NCI-H524 treated with DMSO at 0.1 percent for 48 hours (cell line): ENCODE data around the gene OR1C1.
"Not testable (repeated sequence)": the region's sequence is repeated elsewhere in the genome, so short reads cannot be mapped to it uniquely, and the experiment has no call there.

Experiments used
- DNase-seq: peaks from one replicate; lab custom pipeline; 2025; lab: John Stamatoyannopoulos, UW

The OR1C1 gene, protein sequence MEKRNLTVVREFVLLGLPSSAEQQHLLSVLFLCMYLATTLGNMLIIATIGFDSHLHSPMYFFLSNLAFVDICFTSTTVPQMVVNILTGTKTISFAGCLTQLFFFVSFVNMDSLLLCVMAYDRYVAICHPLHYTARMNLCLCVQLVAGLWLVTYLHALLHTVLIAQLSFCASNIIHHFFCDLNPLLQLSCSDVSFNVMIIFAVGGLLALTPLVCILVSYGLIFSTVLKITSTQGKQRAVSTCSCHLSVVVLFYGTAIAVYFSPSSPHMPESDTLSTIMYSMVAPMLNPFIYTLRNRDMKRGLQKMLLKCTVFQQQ

GRCh38 chr1:247760456-247760855 is at the start of gene OR1C1:
OR1C1 (minus strand) TSS chr1:247760556; CDS start chr1:247758406, 2,150 bp downstream.
- DNase-seq = no peak

- DNase-seq = no peak
Observed at GRCh38 chr1:247797518-247797917, 37.2 kb upstream of the OR1C1 start.

- DNase-seq = no peak
Observed at GRCh38 chr1:247769603-247770002, 9.2 kb upstream of the OR1C1 start.

- DNase-seq = not testable (repeated sequence)
Observed at GRCh38 chr1:247754311-247754710, 6.0 kb downstream of the OR1C1 start.

- no peak for DNase-seq
Observed at GRCh38 chr1:247749870-247750269, 10.5 kb downstream of the OR1C1 start.

GRCh38 chr1:247748041-247748440 is 12.3 kb downstream of the OR1C1 start, which contains the start of gene OR14A2:
OR14A2 (minus strand) TSS chr1:247748141.
- no peak for DNase-seq

DNA sequence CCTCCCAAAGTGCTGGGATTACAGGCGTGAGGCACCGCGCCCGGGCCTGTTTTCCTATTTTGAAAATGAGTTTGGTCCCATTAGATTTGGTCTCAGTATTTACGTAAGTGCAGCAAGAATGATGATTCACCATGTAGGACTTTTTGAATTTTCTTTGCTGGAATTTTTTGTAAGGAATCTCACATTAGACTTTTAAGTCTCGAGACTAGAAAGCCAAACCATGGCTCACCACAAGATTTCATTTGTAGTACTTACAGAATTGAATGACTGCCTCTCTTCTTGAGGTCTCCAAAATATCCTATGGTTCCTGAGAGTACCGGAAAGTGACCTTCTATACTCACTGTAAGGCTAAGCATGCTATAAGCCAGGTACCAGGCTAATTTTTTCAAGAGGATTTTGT is 12.7 kb downstream of the OR1C1 start:
- DNase-seq = no peak

DNA sequence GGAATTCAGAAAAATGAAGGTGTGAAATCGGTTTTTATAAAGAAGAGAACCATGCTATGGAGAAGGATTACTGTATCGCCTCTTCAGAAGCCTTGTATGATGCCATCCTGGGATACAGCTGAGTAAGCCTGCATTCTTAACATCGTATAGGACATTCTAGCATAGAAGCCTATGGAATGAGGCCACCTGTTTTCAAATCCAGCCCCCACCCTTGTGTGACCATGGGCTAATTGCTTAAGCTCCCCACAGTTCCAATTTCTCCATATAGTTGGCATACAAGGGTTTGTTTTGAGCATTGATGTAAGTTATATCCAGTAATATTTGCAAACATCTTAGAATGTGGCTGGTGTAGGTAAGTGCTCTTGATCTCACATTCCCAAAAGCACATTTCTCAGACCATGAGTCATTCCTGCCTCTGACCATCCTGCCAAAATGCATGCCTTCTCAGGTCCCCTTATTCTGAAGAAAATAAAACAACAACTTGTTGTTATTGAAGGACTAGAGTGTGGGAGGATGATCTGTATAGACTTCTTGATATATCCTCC is 13.9 kb downstream of the OR1C1 start:
- no peak for DNase-seq

GRCh38 chr1:247742215-247742760 is 18.1 kb downstream of the OR1C1 start:
- not testable (repeated sequence) for DNase-seq

DNA sequence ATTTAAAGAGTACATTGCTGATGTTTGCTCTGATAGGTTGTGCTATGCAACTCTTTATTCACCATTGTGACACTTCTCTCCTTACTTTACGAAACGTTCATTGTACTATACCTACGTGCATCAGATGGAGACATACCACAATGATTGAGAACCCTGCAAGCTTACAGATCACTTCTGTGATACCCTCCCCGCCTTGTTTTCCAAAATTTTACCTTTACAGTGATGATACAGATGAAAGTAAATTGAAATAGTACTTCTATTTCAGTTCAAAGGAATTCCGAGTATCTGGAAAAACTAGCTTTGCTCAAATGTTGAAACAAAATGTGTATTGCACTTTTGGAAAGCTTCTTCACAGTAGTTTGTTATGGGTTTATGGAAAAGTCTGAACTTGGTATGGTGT is 18.6 kb downstream of the OR1C1 start:
- no peak for DNase-seq

DNA sequence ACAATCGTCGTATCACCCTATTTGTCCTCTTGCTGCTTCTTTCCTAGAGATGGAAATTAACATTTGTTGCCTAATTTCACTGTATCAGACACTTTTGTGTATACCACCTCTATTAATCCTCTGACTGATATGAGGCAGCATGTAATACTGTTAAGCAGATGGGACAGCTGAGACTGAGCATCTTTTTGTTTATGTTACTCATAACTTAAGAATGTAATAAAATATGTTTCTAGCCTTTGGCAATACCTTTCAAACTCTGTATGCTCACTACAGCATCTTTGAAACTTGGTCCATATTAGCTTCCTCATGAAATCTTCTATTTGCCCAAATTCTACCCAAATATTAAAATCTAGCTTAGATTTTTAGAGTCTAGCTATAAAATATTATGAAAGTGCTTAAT is 19.6 kb downstream of the OR1C1 start:
- DNase-seq = no peak

- DNase-seq = no peak
Observed at GRCh38 chr1:247738315-247738714, 22.0 kb downstream of the OR1C1 start, which contains the start of gene OR14K1. OR14K1 (plus strand) TSS chr1:247738615; CDS start chr1:247738615, 0 bp downstream.

DNA sequence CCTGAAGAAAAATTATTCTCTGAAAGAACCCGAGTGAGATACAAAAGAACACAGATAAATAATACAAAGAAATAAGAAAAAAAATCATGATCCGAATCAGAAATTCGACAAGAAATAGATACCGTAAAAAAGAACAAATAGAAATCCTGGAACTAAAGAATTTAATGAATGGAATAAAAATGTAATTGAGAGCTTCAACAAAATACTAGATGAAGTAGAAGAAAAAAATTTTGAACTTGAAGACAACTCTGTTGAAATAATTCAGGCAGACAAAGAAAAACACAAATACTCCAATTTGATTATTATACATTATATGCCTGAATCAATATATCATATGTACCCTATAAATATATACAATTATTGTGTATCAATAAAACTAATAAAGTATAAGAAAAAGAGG is 39.1 kb downstream of the OR1C1 start:
- no peak for DNase-seq

- no peak for DNase-seq
Observed at GRCh38 chr1:247716546-247716945, 43.8 kb downstream of the OR1C1 start, which contains the start of gene OR6F1. OR6F1 (minus strand) TSS chr1:247716646; CDS start chr1:247712755, 3,891 bp downstream.

- no peak for DNase-seq
Observed at GRCh38 chr1:247713753-247714152, 46.6 kb downstream of the OR1C1 start.

DNA sequence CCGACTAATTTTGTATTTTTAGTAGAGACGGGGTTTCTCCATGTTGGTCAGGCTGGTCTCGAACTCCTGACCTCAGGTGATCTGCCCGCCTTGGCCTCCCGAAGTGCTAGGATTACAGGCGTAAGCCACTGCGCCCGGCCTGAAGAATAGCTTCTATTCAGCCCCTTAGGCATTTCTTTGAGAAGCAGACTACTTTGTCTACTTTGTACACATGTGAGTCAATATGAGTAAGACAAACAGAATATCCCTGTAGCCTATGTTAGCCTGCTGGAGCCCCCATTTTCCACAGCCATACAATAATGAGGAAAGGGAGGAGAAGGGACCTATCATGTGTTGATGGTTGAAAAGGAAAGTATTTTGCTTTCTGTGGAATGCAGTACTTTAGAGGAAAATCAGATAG is 49.7 kb downstream of the OR1C1 start:
- not testable (repeated sequence) for DNase-seq
